HG03039 (cell line): ENCODE data around the gene INPP4B.

Experiments used
- ATAC-seq: cut with Tn5 transposase; IDR thresholded peaks from one replicate; pipeline ENCODE4 v1.9.1; 2021; ENCODE audit warnings: mild to moderate bottlenecking, moderate library complexity; ENCODE audit not compliant: unreplicated experiment

The INPP4B gene

GRCh38 chr4:142383800-142384470, 462.2 kb downstream of the INPP4B start:
- ATAC-seq = no peak

- no peak for ATAC-seq
Measured at GRCh38 chr4:142383354-142383753, 462.7 kb downstream of the INPP4B start.

- no peak for ATAC-seq
Measured at GRCh38 chr4:142380052-142380602, 466.0 kb downstream of the INPP4B start.

GRCh38 chr4:142379277-142380051, 466.6 kb downstream of the INPP4B start:
- no peak for ATAC-seq

GRCh38 chr4:142378179-142378578, 467.9 kb downstream of the INPP4B start:
- ATAC-seq = no peak

GRCh38 chr4:142377342-142378091, 468.6 kb downstream of the INPP4B start:
- no peak for ATAC-seq

GRCh38 chr4:142376204-142376603, 469.9 kb downstream of the INPP4B start:
- ATAC-seq = no peak

- ATAC-seq = no peak
Measured at GRCh38 chr4:142373610-142374009, 472.5 kb downstream of the INPP4B start.

- ATAC-seq = no peak
Measured at GRCh38 chr4:142372530-142373260, 473.4 kb downstream of the INPP4B start.

- no peak for ATAC-seq
Measured at GRCh38 chr4:142369141-142369540, 477.0 kb downstream of the INPP4B start.

GRCh38 chr4:142367418-142368180, 478.5 kb downstream of the INPP4B start:
- ATAC-seq = no peak

GRCh38 chr4:142366769-142367181, 479.3 kb downstream of the INPP4B start:
- no peak for ATAC-seq

GRCh38 chr4:142365391-142365790, 480.7 kb downstream of the INPP4B start:
- no peak for ATAC-seq

- no peak for ATAC-seq
Measured at GRCh38 chr4:142363686-142364085, 482.4 kb downstream of the INPP4B start.

GRCh38 chr4:142361981-142362380, 484.1 kb downstream of the INPP4B start:
- no peak for ATAC-seq

- no peak for ATAC-seq
Measured at GRCh38 chr4:142360657-142361056, 485.4 kb downstream of the INPP4B start.

- no peak for ATAC-seq
Measured at GRCh38 chr4:142358656-142359055, 487.4 kb downstream of the INPP4B start.

GRCh38 chr4:142356801-142357200, 489.3 kb downstream of the INPP4B start:
- no peak for ATAC-seq

- ATAC-seq = no peak
Measured at GRCh38 chr4:142356118-142356759, 489.9 kb downstream of the INPP4B start.
